Measurements from ENCODE around the gene PIK3CB. TPM values are rescaled to one million over a fixed set of nuclear protein-coding genes. Genes with fewer than 3 reads are reported as not detected.

Gene PIK3CB
- total RNA-seq, 2 experiments from 2014 or later = 23.0 to 26.4 TPM

DNA sequence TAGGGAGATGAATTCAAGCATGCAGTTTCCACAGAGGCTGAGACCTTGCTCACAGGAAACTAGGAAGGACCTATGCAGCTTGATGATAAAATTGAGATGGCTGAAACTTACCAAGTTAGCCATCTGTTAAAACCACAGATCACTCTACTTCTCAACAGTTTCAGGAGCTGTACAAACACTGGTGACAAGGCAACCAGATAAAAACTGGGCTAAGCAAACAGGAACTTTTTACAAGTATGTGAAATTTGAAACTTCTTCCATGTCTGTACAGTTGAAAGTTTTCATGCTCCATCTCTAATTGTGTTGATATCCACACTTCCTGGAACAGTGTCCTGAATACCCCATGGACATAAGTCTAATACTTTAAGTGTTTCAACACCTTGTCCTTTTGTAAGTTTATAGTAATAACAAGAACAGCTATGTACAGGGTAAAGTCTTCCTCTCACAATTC lies 147.9 kb downstream of the PIK3CB start:
- POLR2A ChIA-PET = no interaction called here
- H3K27me3 Mint-ChIP-seq = no peaks in the 10 kb centered on the region
- no peak for ATAC-seq (ENCODE audit: poor library complexity)
- TF ChIP-seq, protein P1, sequence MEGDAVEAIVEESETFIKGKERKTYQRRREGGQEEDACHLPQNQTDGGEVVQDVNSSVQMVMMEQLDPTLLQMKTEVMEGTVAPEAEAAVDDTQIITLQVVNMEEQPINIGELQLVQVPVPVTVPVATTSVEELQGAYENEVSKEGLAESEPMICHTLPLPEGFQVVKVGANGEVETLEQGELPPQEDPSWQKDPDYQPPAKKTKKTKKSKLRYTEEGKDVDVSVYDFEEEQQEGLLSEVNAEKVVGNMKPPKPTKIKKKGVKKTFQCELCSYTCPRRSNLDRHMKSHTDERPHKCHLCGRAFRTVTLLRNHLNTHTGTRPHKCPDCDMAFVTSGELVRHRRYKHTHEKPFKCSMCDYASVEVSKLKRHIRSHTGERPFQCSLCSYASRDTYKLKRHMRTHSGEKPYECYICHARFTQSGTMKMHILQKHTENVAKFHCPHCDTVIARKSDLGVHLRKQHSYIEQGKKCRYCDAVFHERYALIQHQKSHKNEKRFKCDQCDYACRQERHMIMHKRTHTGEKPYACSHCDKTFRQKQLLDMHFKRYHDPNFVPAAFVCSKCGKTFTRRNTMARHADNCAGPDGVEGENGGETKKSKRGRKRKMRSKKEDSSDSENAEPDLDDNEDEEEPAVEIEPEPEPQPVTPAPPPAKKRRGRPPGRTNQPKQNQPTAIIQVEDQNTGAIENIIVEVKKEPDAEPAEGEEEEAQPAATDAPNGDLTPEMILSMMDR (IDR thresholded peaks at IDR 0.05) = no peak
- H3K4me3 Mint-ChIP-seq = no peak overlapping the region
- no peaks in the 10 kb centered on the region for H3K4me1 Mint-ChIP-seq (ENCODE audit: low read depth)
- H3K9me3 Mint-ChIP-seq = no peaks in the 10 kb centered on the region
- H3K27ac ChIP-seq (ENCODE audit: low read depth in 1 of 2, low read length in 2 of 2) = no peak overlapping the region
- H3K36me3 ChIP-seq (ENCODE audit: insufficient read depth, low read length) = peaks cover 37% of the 10 kb centered on the region
- peaks cover 79% of the 10 kb centered on the region for H3K36me3 Mint-ChIP-seq (ENCODE audit: low read depth)
- H3K9me3 ChIP-seq (ENCODE audit: control insufficient read depth in 1 of 2, insufficient read depth in 1 of 2, low read length in 2 of 2) = no peaks in the 10 kb centered on the region
- H3K27me3 ChIP-seq (ENCODE audit: control insufficient read depth in 1 of 2, insufficient read depth in 2 of 2, low read length in 2 of 2) = no peaks in the 10 kb centered on the region
- CTCF ChIA-PET = interaction anchor here (2.2 to 4.3 kb wide), 3 partner anchors 8 to 229 kb away, joined by 6 to 22 read pairs (median 6); no protein-coding TSS in a partner anchor
- no peak overlapping the region for H3K4me3 ChIP-seq (ENCODE audit: low read length)
- peak in 1 of 14 experiments; percentile 37 for DNase-seq
- H3K27ac Mint-ChIP-seq = no peak overlapping the region
- intact Hi-C loops (cut with DNase I, micrococcal nuclease) = no loop called here
- no peaks in the 10 kb centered on the region for H3K4me1 ChIP-seq (ENCODE audit: insufficient read depth, low read length)

DNA sequence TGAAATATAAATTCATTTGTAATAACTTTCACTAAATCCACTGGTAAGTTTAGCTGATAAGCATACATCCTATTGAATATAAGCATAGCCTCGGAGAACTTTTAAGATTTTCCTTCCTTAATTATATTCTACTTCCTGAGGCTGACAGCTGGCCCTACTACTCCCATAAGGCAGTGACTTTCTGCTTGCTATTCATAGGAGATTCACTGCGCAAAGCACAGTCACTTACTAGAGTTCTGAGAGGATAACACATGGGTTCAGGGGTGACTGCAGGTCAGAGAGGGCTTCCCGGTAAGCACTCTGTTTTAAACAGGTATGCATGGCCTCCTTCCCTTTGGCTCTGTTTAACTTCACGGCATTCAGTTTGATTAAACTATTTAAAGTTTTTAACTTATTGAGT lies 150.3 kb downstream of the PIK3CB start:
- DNase-seq (no peak), ATAC-seq (ENCODE audit: poor library complexity) (no peak)
- TF ChIP-seq, protein P1 (IDR thresholded peaks at IDR 0.05) = no peak
- Histone ChIP-seq H3K36me3 (ENCODE audit: insufficient read depth, low read length) (peaks cover 35% of the 10 kb centered on the region), H3K4me1 (ENCODE audit: insufficient read depth, low read length) (no peaks in the 10 kb centered on the region), H3K27me3 (ENCODE audit: control insufficient read depth in 1 of 2, insufficient read depth in 2 of 2, low read length in 2 of 2) (no peaks in the 10 kb centered on the region), H3K9me3 (ENCODE audit: control insufficient read depth in 1 of 2, insufficient read depth in 1 of 2, low read length in 2 of 2) (no peaks in the 10 kb centered on the region), H3K4me3 (ENCODE audit: low read length) (no peak overlapping the region), H3K27ac (ENCODE audit: low read depth in 1 of 2, low read length in 2 of 2) (no peak overlapping the region)
- Mint-ChIP-seq H3K4me3 (no peak overlapping the region), H3K27ac (no peak overlapping the region), H3K9me3 (no peaks in the 10 kb centered on the region), H3K27me3 (no peaks in the 10 kb centered on the region), H3K36me3 (ENCODE audit: low read depth) (peaks cover 73% of the 10 kb centered on the region), H3K4me1 (ENCODE audit: low read depth) (no peaks in the 10 kb centered on the region)
- ChIA-PET POLR2A (no interaction called here), CTCF (interaction anchor here (0.6 to 2.6 kb wide), 2 partner anchors 11 to 32 kb away, joined by 3 to 6 read pairs; no protein-coding TSS in a partner anchor)
- intact Hi-C loops (cut with DNase I, micrococcal nuclease) = no loop called here

DNA sequence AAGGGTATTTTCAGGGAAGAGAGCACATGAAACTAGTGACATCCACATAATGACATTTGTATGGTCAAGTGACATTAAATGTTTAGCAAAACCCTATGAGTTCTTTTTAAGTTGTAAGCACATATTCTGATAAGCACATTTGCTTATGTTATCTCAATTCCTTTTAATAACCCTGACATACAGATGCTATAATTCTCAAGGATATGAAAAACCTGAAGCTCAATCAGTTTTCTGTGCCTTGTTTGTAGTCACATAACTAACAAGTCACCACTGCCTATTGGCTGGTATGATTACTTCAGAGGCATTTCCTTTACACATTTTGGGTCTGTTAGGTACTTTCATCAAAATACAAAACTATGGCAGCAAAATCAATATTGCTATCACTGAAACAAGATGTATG lies 152.1 kb downstream of the PIK3CB start:
- H3K9me3 Mint-ChIP-seq = no peaks in the 10 kb centered on the region
- no peaks in the 10 kb centered on the region for H3K4me1 ChIP-seq (ENCODE audit: insufficient read depth, low read length)
- ATAC-seq (ENCODE audit: poor library complexity) (no peak), DNase-seq (no peak)
- peaks cover 0 to 2% of the 10 kb centered on the region in 2 experiments for H3K9me3 ChIP-seq (ENCODE audit: control insufficient read depth in 1 of 2, insufficient read depth in 1 of 2, low read length in 2 of 2)
- no peaks in the 10 kb centered on the region for H3K27me3 Mint-ChIP-seq
- no peaks in the 10 kb centered on the region for H3K27me3 ChIP-seq (ENCODE audit: control insufficient read depth in 1 of 2, insufficient read depth in 2 of 2, low read length in 2 of 2)
- peaks cover 30% of the 10 kb centered on the region for H3K36me3 ChIP-seq (ENCODE audit: insufficient read depth, low read length)
- intact Hi-C loops (cut with DNase I, micrococcal nuclease) = no loop called here
- CTCF ChIA-PET = interaction anchor here (1.1 kb wide), 1 partner anchor 241 kb away, joined by 4 read pairs; no protein-coding TSS in a partner anchor
- H3K36me3 Mint-ChIP-seq (ENCODE audit: low read depth) = peaks cover 77% of the 10 kb centered on the region
- no peaks in the 10 kb centered on the region for H3K4me1 Mint-ChIP-seq (ENCODE audit: low read depth)
- H3K27ac ChIP-seq (ENCODE audit: low read depth in 1 of 2, low read length in 2 of 2) = no peak overlapping the region
- POLR2A ChIA-PET = no interaction called here
- H3K4me3 ChIP-seq (ENCODE audit: low read length) = no peak overlapping the region
- TF ChIP-seq, protein P1 (IDR thresholded peaks at IDR 0.05) = no peak
- H3K27ac Mint-ChIP-seq = no peak overlapping the region
- no peak overlapping the region for H3K4me3 Mint-ChIP-seq
